Measurements from ENCODE around the gene CYTH2.

CYTH2 gene

GRCh38 chr19:48495396-48495795 lies 26.2 kb downstream of the CYTH2 start:
- DNase-seq (ENCODE audit: low read depth), result no peak

DNA sequence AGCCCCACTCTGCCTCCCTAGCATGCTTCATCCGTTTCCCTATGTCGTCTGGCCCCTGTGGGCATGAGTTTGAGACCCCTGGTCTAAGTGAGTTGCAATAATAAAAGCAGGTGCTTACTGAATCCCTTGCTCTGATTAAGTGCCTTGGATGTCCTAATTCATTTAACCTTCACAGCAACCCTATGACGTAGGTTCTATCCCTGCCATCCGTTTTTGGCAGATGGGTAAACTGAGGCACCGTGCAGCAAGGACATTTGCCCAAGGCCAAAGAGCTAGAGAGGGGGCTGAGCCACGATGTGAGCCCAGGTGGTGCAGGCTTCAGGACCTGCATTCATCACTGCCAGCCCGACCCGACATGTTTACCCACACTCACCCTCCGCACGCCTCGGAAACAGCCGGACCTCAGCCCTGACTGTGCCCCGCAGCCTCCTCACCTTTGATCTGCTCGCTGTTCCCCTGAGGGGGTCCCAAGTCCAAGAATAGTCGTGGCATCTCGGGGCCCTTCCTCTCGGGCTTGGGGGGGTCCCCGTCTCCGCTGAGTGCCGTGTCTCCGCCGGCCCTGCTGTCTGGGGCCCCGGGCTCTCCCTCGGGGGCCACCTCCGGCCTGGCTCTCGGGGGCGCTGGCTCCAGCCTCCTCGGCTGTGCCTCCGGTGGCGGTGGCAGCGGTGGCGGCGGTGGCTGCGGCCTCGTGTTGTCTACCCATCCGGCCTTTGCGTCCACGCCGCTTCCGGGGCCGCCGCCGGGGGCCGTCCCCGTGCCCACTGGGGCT lies 28.0 kb downstream of the CYTH2 start:
- DNase-seq (ENCODE audit: low read depth), result no peak

DNA sequence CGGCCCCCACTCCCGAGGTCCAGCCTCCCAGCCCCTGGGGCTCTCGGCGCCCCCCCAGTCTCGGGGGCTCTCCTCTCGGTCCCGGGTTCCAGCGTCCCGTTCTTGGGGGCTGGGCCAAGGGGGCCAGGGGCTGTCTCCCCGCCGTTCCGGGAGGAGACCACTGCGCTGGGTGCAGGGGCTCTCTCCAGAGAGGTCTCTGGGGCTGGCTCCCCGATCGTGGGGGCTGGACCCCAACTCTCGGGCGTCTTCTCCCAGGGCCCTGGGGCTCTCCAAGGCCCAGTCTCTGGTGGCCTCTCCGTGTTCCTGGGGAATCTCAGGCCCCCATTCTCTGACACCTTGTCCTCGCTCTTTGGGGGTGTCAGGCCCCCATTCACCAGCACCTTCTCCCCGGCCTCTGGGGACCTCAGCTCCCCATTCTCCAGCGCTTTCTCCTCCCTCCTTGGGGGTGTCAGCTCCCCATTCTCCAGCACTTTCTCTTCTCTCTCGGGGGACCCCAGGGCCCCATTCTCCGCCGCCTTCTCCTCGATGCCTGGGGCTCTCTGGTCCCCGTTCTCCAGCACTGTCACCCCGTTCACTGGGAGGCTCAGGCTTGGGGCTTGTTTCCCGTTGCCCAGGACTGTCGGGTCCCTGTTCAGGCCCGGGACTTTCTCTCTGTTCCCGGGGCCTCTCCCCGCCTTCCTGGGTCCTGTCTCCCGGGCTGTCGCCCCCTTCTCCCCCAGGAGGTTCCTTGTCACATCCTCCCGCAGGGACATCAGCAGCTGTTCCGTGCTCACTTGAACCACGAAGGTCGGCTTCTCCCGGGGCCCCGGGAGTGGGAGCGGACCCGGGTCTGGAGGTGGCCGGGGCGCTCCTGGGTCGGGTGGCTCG lies 28.8 kb downstream of the CYTH2 start:
- DNase-seq (ENCODE audit: low read depth), result no peak

DNA sequence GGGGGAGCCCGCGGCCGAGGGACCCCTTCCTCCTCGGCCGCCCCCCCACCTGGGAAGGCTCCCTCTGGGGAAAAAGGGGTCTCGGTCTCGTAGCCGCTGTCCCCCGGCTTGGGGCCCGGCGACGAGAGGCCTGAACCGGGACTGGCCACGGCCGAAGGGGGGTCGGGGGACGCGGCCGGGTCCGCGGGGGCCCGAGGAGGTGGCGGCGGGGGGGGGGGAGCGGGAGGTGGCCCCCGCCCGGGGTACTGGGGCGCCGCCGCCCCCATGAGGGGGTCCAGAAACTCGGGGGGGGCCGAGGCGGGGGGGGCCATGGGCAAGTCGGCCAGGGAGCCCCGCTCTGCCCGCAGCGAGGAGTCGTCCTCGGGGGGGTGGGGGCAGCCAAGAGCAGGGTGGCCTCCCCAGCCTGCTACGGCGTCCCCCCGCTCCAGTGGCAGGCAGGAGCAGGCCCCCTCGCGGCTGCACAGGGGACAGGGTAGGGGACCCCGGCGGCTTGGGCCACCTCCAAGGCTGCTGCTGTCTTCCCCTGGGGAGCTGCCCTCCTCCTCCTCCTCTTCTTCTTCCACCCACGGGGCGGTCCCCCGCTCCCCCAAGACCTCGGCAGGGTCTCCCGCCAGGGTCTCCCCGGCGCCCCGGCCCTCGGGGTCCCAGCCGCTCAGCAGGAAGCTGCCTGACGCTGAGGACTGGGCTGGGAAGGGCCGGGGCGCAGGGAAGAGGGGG lies 29.6 kb downstream of the CYTH2 start:
- DNase-seq (ENCODE audit: low read depth), result no peak

DNA sequence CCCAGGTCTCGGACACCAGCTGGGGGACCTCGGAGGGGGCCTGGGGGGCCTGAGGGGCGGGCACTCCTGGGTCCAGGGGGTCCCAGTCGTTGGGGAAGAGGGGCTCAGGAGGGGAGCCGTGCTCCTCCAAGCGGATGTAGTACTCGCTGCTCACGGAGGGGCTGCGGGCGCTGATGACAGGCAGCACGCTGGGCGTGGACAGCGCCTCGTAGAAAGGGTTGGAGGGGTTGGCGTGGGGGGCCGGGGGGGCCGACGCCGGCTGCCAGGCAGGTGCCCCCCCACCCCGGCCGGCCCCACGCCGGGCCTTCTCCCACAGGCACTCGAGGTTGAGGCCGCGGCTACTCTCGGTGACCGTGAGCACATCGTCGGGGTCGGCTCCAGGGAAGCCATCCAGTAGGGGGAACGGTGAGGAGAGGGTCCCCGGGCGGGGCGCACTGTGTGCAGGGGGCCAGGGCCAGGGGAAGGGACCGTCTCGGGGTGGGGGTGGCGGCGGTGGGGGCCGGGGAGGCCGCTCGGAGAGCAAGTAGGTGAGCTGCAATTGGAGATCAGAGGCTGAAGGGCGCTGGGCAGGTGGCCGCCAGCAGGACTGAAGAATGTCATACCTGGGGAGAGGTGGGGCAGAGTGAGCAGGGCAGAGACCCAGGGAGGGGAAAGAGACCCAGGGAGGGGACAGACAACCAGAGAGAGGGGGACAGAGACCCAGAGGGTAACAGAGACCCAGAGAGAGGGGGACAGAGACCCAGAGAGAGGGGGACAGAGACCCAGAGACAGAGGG lies 30.3 kb downstream of the CYTH2 start:
- no peak for DNase-seq (ENCODE audit: low read depth)

DNA sequence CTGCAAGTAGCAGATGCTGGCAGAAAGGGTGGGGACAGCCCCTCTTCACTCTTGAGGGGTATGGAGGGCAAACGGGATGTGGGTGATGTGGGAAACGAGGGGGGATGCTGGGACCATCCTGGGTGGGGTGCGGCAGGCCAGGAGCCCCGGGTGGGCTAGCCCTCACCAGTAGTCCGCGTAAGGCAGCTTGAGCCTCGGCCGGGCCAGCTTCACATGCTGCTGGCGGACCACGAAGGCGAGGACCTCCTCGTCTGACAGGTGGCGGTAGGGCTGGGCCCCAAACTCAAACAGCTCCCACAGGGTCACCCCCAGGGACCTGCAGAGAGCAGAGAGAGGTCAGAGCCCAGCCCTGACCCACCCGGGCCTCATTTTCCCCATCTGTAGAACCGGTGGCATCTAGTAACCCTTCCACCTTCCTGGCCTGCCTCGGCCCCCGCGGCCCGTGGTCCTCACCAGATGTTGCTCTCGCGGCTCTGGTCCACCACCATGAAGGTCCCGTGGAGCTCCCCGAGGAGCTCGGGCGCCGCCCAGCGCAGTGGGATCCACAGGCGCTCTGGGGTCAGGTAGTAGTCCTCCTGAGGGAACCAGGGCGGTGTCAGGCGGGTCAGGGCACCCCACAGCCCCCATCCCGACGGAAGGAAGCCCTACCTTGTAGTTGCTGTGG lies 31.8 kb downstream of the CYTH2 start:
- no peak for DNase-seq (ENCODE audit: low read depth)

- DNase-seq (ENCODE audit: low read depth), result peak; percentile 50
These were observed 32.6 kb downstream of the CYTH2 start for GRCh38 chr19:48501494-48502349.

- no peak for DNase-seq (ENCODE audit: low read depth)
These were observed 33.3 kb downstream of the CYTH2 start for GRCh38 chr19:48502350-48503018.

DNA sequence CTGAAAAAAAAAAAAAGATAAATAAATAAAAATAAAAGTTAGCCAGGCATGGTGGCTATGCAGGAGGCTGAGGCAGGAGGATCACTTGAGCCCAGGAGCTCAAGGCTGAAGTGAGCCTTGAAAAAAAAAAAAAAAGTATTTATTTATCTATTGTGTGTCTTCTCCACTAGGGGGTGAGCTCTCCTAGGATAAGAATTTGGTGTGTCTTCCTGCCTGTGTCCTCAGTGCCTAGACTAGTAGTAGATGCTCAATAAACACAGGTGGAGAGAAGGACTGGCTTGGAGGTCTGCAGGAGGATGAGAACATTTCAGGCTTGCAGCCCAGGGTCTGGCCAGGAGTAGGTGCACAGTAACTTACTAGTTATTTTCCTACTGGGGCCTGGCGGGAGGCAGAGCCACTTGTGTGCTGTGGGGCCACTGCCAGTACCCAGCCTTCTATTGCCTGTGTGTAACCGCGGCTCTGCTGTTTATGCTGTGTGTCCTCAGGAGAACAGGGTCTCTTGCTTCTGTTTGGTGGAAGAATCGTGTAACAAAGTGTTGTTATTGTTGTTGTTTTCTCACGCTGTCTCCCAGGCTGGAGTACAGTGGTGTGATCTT lies 37.1 kb downstream of the CYTH2 start:
- DNase-seq (ENCODE audit: low read depth), result no peak

GRCh38 chr19:48507911-48508439 lies 38.8 kb downstream of the CYTH2 start:
- DNase-seq (ENCODE audit: low read depth), result no peak

- no peak for DNase-seq (ENCODE audit: low read depth)
These were observed 39.7 kb downstream of the CYTH2 start for GRCh38 chr19:48508729-48509411.

DNA sequence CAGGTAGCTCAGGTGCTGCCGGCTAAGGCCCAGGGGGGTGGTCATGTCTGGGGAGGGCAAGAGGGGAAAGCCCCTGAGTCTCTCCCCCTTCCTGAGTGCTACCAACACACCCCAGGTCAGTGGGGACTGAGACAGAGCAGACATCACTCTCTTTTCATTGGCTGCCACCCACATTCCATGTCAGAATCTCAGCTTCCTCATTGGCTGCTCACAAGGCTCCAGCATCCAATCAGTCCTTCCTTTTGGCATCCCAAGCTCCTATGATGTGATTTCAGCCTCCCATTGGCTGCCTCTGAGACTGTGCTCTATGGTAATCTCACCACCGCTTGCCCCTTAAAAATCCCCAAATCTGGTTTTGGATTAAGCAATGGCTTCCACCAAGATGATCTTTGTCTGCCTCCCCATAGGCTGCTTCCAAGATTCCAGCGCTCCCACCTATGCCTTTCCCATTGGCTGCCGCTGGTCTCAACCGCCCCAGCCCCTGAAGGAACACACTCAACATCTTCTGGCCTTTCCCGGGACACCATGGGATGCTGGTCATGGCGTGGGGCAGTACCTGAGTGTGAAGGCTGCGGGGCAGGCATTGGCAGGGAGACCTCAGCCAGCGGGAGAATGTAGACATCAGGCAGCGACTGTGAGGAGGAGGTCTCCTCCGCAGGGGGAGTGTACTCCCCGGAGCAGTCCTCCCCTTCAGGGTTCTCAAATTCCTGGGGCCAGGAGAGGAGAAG lies 40.5 kb downstream of the CYTH2 start:
- no peak for DNase-seq (ENCODE audit: low read depth)

DNA sequence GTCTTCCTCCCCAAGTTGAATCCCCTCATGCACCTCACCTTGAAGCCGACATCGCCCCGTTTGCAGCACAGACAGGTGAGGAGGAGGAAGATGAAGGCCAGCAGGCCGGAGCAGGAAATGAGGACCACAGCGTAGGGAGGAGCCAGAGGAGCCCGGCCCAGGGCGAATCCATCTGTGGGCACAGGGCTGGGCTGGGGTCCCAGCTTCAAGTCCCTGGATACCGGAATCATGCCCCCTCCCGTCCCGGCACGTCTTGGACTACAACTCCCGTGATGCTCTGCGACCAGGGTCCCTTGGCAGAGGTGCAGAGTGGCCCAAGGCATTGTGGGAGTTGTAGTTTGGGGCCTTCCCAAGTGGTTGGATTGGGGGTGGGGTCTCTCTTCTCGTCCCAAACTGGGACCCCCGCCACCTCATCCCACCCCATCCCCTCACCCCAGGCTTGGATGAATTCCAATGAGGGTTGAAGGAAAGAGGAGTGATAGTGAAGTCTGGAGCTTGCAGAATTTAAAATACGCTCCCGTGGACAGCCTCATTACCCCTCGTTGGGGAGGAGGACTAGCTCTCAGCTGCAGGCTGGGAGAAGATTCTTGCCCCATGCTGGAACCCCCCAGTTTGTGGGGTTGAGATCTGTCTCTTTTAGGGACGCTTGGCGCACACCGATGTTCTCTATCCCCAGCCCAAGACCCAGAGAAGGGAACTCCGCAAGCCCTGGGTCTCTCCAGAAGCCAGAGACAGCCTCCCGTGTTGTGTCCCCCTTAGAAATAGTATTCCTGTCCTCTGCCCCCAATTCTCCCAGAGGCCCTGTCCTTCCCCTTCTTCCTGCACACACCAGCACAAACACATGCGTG lies 41.5 kb downstream of the CYTH2 start:
- DNase-seq (ENCODE audit: low read depth), result peak; percentile 69

GRCh38 chr19:48511321-48511731 lies 42.2 kb downstream of the CYTH2 start:
- DNase-seq (ENCODE audit: low read depth), result no peak

DNA sequence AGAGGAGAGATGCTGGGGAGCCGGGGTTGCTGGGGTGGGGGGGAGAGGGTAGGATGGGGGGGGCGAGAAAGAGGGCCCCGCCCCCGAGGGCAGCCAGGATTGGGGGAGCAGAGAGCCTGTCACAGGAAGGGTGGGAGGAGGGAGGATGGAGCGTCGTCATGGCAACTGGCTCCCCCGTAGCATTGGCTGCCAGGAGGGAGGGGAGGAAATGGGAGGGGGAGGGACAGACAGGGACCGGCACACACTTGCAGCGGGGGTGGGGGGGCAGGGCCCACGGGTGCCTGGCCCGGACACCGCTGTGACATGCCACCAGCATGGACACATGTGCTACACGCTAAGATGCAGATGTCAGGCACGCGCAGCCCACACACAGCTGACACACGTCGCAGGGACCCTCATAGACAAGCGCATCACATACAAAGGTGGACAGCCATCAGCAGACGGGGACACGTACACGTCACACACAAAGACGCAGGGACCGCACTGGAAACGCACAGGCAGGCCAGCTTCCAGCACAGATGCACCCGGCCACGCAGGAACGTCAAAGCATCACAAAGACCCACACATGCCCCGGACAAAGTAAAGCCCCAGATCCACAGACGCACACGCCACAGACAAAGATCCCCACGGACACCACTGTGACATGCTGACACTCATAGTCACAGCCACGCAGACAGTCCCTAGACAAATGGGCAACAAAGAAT lies 42.8 kb downstream of the CYTH2 start, which contains the start of gene LMTK3:
Gene LMTK3, minus strand, starts transcription at position 36 of the 704 bp plus-strand sequence. CDS start 259 bp downstream, outside the sequence.
- peak; percentile 70 for DNase-seq (ENCODE audit: low read depth)
